Measurements from ENCODE around the gene SPECC1.
A peak's percentile ranks its signal among the peaks of the same experiment; 100 is the strongest.
"Not testable (repeated sequence)": the region's sequence is repeated elsewhere in the genome, so short reads cannot be mapped to it uniquely, and the experiment has no call there.

The SPECC1 gene

DNA sequence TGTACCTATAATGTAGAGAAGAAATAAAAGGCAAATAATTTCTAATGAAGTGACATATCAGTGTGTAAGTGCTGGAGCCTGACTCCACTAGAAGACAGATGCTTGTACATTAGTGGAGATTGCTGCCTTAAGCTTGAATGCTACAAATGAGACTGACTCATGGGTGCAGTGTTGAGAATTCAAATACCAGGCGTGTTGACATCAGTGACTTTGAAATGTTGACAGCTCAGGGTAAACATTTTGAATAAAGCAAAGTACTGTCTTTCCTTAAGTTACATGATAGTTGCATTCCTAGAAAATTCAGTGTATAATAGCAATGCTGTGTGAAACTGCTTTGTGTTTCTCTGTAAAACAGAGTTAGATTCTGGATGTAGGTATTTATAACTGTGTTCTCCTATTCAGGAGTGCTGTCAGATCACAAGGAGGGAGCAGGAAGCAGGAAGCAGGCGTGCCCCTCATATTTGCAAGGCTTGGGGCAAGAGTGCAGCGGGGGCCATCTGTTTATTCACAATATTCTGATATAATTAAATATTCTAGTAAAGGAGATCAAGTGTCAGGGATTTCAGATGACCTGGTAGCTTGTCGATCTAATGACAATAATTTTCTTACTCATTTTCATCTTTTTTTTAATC is 119.0 kb downstream of the SPECC1 start:
- no peak for DNase-seq (ENCODE audit: low read depth in 2 of 2)

DNA sequence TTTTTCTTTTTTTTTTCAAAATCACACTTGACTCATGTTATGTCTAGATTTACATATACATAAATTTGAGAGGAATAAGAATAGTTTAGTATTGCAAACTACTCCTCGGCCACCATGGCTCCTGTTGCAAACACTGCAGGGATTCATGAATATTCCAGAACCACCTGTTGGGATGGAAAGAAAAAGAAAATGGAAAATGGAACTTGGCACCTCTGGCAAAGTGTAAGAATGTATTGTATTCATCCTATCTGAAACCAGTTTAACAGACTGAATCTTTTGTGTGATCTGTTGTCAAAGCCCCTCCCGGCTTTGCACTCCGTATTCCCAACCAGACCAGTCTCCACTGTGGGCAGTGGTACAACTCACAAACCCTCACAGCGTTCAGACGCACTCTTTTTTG is 124.4 kb downstream of the SPECC1 start:
- no peak for DNase-seq (ENCODE audit: low read depth in 2 of 2)

DNA sequence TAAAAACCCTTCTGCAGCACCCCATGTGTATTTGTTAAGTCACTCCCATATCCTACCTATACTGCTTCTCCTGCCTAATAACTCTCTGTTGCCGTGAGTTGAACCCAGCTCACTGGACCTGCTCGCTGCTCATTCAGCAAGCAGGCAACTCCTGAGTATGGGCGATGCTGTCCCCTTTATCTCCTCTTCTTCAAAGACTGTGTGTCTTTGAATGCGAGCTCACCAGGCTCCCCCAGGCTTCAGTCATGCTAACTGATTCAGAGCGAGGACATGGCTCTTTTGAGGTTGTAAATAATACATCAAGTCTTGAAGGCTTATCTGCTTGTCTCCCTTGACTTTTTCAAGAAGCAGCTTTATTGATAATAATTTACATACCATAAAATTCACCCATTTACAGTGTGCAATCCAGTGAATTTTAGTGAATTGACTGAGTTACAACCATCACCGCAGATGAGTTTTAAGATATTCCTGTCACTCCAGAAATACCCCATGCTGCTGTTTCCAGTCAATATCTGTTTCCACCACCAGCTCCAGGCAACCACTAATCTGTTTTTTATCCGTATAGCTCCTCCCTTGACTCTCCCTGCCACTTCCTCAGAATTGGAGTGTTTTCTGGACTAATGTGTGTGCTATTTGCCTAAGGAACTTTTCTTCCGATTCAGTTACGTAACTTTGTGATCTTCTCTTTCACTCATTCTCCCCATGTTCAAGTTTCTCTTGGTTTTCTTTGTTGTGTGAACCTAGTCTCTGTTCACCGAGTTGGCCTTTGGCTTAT is 132.2 kb downstream of the SPECC1 start:
- no peak for DNase-seq (ENCODE audit: low read depth in 2 of 2)

- no peak for DNase-seq (ENCODE audit: low read depth in 2 of 2)
These were observed 133.1 kb downstream of the SPECC1 start for GRCh38 chr17:20142268-20142667.

DNA sequence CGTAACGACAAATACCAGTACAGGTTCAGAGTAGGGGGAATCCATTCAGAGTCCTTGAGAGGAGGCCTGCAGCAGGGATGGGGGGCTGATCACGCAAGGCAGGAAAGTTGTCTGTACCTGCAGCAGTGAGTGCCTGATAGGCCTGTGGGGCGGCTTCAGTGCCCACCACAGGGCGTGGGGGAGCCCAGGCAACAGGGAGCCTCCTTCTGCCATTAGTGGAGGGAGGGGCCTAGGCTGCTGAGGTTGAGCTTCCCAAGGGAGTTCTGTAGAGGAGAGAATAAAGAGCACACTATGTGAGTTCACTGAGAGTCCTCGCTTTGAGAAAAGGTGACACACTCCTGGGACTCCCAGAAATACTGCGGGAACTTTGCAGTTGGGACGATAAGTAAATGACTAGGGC is 134.6 kb downstream of the SPECC1 start:
- DNase-seq (ENCODE audit: low read depth in 2 of 2): no peak

GRCh38 chr17:20145567-20145966 is 136.4 kb downstream of the SPECC1 start:
- DNase-seq (ENCODE audit: low read depth in 2 of 2): no peak

DNA sequence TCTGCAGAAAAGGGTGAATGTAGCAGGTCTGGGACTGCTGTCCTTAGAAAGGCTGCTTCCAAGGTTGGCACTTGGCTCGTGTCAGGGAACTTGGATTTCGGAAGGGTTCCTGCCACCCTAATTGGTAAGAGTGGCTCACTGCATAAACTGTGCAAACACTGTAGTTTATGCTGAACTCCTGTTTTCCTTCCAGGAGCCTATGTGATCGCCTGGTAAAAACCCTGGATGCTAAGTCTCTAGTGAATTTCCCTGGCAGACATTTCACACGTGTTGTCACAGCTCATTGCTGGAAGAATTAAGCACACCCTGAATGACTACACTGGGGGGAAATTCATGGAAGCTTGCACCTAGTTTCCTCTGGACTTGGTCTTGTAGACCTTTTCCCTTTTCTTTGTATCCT is 140.1 kb downstream of the SPECC1 start:
- DNase-seq (ENCODE audit: low read depth in 2 of 2): no peak

- no peak for DNase-seq (ENCODE audit: low read depth in 2 of 2)
These were observed 142.0 kb downstream of the SPECC1 start for GRCh38 chr17:20151174-20151573.

- DNase-seq (ENCODE audit: low read depth in 2 of 2): no peak
These were observed 144.1 kb downstream of the SPECC1 start for GRCh38 chr17:20153231-20153630.

DNA sequence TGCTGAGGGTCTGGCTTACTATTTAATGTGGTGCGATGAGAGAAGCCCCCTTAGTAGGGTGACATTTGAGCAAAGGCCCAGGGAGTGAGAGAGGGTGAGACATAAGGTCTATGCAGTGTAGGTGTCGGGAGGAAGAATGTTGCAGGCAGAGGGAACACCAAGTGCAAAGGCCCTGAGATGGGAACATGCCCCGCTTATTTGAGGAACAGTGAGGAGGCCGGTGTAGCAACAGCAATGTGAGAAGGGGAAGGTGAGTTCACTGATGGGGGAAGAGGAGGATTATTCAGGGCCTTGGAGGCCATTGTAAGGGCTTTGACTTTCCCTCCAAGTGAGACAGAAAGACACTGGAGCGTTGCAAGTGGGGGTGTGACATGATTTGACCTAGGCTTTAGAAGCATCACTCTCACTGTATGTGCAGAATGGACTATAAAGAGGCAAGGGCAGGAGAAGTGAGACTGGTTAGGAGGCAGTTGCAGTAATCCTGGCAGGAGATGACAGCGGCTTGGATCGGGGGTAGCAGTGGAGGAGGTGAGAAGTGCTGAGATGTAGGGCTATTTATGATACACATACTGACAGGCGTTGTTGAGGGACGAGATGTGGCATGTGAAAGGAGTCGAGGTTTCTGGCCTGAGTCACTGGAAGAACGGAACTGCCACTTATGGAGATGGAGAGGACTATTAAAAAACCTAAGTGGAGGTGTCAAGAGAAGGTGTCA is 145.3 kb downstream of the SPECC1 start:
- DNase-seq (ENCODE audit: low read depth in 2 of 2): no peak

DNA sequence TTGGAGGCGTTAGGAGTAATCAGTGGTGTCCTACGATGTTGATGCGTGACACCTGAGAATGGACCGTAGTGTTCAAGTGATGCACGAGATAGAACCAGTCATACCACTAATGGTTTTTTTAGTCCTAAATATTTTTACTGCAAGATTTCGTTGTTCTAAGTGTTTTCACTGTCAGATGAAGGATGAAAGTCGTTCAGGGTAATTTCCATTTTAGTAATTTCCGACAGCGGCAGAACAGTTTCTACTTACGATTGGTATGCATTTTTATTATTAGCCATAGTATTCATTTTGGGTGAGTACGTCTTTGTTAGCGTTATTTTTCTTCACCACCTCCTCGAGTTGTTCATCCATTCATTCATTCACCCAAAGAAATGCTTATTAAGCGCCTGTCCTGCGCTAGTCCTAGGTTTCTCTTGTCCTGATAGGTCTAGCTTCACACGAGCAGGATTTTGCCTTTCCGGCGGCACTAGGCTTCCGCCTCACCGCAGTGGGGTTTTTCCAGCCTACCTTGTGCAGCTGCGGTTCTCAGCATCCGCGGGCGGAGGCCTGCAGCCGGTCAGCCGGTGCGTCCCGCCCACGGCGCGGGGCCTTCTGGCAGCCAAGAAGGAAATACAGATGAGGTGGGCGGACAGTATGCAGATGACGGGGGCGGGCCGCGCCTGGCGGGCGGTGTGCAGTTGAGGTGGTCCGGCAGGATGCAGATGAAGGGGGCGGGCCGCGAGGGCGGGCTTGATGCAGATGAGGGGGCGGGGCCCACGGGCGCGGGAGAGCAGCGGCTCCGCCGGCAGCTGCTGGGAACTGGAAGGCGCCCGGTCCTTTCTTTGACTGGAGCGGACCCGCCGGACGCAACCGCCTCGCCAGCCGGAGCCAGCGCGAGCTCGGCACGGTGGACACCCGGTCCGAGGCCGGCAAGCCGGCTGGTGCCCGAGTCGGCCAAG is 146.4 kb downstream of the SPECC1 start:
- peak; percentile 88 to 89 for DNase-seq (ENCODE audit: low read depth in 2 of 2)

DNA sequence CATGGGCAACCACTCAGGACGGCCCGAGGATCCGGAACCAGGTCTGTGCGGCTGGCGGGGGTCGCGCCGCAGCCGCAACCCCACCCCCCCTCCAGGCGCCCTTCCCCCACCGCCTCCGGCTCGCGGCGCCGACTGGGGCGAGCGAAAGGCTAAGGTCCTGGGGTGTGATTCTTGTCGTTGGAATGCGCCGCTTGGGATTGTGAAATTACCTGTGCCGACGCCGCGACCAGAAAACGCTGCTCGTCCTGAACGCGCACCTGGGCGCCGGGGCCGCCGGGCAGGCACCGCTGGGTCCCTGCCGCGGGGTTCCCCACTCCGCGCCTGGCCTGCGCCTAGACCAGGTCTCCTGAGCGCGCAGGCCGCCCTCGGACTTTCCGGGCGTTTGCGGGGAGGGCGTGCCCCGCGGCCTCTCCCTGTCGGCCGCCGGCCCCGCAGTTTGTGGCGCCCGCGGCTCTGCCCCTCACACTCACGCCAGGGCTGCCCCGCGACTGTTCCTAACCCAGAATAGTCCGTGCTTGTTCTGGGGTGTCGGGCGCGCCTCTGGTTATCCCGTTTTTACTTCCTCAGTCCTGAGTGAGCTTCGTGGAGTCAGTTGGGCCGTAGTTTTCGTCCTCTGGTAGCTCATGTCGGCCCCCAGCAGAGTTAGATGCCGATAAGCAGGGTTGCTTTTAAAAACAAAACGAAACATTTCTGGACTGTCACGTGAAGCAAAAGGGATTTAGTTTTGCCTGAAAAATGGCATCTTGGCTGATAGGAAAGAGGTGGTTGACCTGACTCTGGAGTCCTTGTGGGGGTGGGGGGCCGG is 147.2 kb downstream of the SPECC1 start:
- DNase-seq (ENCODE audit: low read depth in 2 of 2): no peak

GRCh38 chr17:20157001-20157310 is 147.8 kb downstream of the SPECC1 start:
- DNase-seq (ENCODE audit: low read depth in 2 of 2): no peak

DNA sequence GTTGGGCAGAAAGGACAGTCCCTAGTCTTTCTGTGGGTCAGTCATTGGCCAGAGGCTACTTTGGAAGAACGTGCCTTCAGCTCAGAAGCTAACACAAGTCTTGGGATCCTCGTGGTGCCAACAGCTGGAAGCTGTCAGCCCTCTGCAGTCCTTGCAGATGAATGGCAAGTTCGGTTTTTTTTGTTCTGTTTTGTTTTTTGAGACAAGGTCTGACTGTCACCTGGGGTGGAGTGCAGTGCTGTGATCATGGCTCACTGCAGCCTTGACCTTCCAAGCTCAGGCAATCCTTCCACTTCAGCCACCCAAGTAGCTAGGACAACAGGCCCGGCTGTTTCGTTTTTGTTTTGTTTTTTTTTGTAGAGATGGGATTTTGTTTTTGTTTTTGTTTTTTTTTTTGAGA is 149.4 kb downstream of the SPECC1 start:
- no peak for DNase-seq (ENCODE audit: low read depth in 2 of 2)

- no peak for DNase-seq (ENCODE audit: low read depth in 2 of 2)
These were observed 150.4 kb downstream of the SPECC1 start for GRCh38 chr17:20159406-20160069.

DNA sequence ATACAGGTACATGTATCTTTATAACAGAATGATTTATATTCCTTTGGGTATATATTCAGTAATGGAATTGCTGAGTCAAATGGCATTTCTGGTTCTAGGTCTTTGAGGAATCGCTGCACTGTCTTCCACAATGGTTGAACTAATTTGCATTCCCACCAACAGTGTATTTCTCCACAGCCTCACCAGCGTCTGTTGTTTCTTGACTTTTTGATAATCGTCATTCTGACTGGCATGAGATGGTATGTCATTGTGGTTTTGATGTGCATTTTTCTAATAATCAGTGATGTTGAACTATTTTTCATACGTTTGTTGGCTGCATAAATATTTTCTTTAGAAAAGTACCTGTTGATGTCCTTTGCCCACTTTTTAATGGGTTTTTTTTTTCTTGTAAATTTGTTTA is 156.4 kb downstream of the SPECC1 start:
- DNase-seq (ENCODE audit: low read depth in 2 of 2): not testable (repeated sequence)

GRCh38 chr17:20170085-20170484 is 160.9 kb downstream of the SPECC1 start:
- no peak for DNase-seq (ENCODE audit: low read depth in 2 of 2)

DNA sequence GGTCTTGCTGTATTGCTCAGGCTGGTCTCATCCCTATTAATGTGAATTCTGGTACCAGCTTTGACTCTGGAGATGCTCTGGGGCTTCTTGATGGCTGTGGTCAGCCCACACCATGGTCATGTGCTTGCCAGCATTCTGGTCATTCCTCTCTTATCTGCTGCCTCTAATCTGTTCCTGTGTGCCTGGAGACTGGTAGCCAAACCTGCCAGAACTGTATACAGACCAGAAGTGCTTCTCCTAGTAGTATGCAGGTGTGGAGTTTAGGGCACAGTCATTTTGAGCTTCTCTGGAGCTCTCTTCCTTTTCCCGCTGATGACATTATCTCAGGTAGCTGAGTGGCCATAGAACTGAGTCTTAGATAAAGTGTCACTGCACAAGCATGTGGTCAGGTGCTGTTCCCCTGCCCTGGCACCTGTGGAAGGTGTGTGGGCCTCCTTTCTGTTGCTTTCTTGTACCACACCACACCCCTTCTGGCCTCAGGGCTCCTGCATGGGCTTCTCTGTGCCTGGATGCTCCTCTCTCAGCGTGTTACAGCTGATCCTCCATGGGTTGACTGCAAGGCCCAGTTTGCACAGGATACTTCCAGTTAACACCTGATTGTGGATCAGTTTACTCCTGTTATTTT is 162.7 kb downstream of the SPECC1 start:
- DNase-seq (ENCODE audit: low read depth in 2 of 2): no peak

- no peak for DNase-seq (ENCODE audit: low read depth in 2 of 2)
These were observed 163.2 kb downstream of the SPECC1 start for GRCh38 chr17:20172376-20172775.

GRCh38 chr17:20173091-20173490 is 163.9 kb downstream of the SPECC1 start:
- DNase-seq (ENCODE audit: low read depth in 2 of 2): no peak

Data from activated CD8-positive, alpha-beta memory T cell treated with anti-CD3 and anti-CD28 coated beads for 4 hours (primary cell).